HepG2 (cell line): ENCODE measurements around the gene PDE4D. TPM values are rescaled to one million over a fixed set of nuclear protein-coding genes. Genes with fewer than 3 reads are reported as not detected.

Source experiments
- DNMT3B ChIP-seq: conservative IDR thresholded peaks from 2 replicates; pipeline ENCODE4 v1.6.1; 2016; ENCODE audit warnings: missing biosample characterization, control low read depth
- ELF3 ChIP-seq: IDR thresholded peaks from 2 replicates; pipeline ENCODE4 v1.6.1; 2016; ENCODE audit warnings: missing genetic modification reagents, missing compliant biosample characterization
- GTF2F1 ChIP-seq: fragments of 150-350 bp; IDR thresholded peaks from 2 replicates; pipeline ENCODE4 v1.6.1; 2014; ENCODE audit warnings: low read length
- HOXA3 ChIP-seq: sonication (generic); formaldehyde crosslinking; IDR thresholded peaks from 2 replicates; pipeline ENCODE4 v1.5.0; 2020; ENCODE audit warnings: missing genetic modification reagents
- KAT8 ChIP-seq: IDR thresholded peaks from 2 replicates; pipeline ENCODE4 v1.6.1; 2016; ENCODE audit warnings: missing genetic modification reagents, missing compliant biosample characterization
- MXD4 ChIP-seq: IDR thresholded peaks from 2 replicates; pipeline ENCODE4 v1.6.1; 2016; ENCODE audit warnings: mild to moderate bottlenecking, missing biosample characterization, missing genetic modification reagents
- NONO ChIP-seq, 2 experiments: fragments of 450-650 bp in 1 of 2; sonication (generic) in 1 of 2; formaldehyde crosslinking in 1 of 2; IDR thresholded peaks in 1 of 2; conservative IDR thresholded peaks in 1 of 2; 2 replicates each; pipeline versions ENCODE4 v1.6.1 to v1.8.0; 2017 to 2022; ENCODE audit warnings: mild to moderate bottlenecking in 1 of 2, missing genetic modification reagents in 1 of 2, moderate library complexity in 1 of 2
- POLR2AphosphoS5 ChIP-seq: IDR thresholded peaks from 2 replicates; pipeline ENCODE4 v1.6.1; 2012; ENCODE audit warnings: low read depth, low read length
- SNAPC4 ChIP-seq: sonication (generic); formaldehyde crosslinking; IDR thresholded peaks from 2 replicates; pipeline ENCODE4 v1.4.0; 2020; ENCODE audit warnings: mild to moderate bottlenecking, missing genetic modification reagents
- SP2 ChIP-seq: sonication (generic); formaldehyde crosslinking; IDR thresholded peaks from 2 replicates; pipeline ENCODE4 v1.5.1; 2020; ENCODE audit warnings: mild to moderate bottlenecking, missing genetic modification reagents
- SP4 ChIP-seq: sonication (generic); formaldehyde crosslinking; IDR thresholded peaks from 2 replicates; pipeline ENCODE4 v1.8.1; 2023; ENCODE audit warnings: mild to moderate bottlenecking, missing genetic modification reagents
- TBL1XR1 ChIP-seq: fragments of 150-350 bp; IDR thresholded peaks from 2 replicates; pipeline ENCODE4 v1.6.1; 2014; ENCODE audit warnings: borderline replicate concordance, low read length; ENCODE audit not compliant: partially characterized antibody
- TCF12 ChIP-seq, 2 experiments: fragments of 450-650 bp in 1 of 2; sonication (generic) in 1 of 2; formaldehyde crosslinking in 1 of 2; IDR thresholded peaks; 2 replicates each; pipeline versions ENCODE4 v1.6.1 to v1.8.0; 2017 to 2022; ENCODE audit warnings: antibody characterized with exemption in 1 of 2, mild to moderate bottlenecking in 1 of 2, missing genetic modification reagents in 1 of 2, moderate library complexity in 1 of 2
- TFDP2 ChIP-seq: sonication (generic); formaldehyde crosslinking; IDR thresholded peaks from 2 replicates; pipeline ENCODE4 v1.4.0; 2020; ENCODE audit warnings: missing genetic modification reagents
- TFE3 ChIP-seq: IDR thresholded peaks from 2 replicates; pipeline ENCODE4 v1.6.1; 2016
- ZNF124 ChIP-seq: sonication (generic); formaldehyde crosslinking; IDR thresholded peaks from 2 replicates; pipeline ENCODE4 v1.4.0; 2020; ENCODE audit warnings: missing genetic modification reagents
- ZNF224 ChIP-seq: sonication (generic); formaldehyde crosslinking; IDR thresholded peaks from 2 replicates; pipeline ENCODE4 v1.5.0; 2020; ENCODE audit warnings: mild to moderate bottlenecking, missing genetic modification reagents
- ZNF530 ChIP-seq: sonication (generic); formaldehyde crosslinking; IDR thresholded peaks from 2 replicates; pipeline ENCODE4 v1.5.0; 2020; ENCODE audit warnings: low read depth, mild to moderate bottlenecking, missing genetic modification reagents
- ZNF569 ChIP-seq: sonication (generic); formaldehyde crosslinking; IDR thresholded peaks from 2 replicates; pipeline ENCODE4 v1.5.0; 2020; ENCODE audit warnings: mild to moderate bottlenecking, missing genetic modification reagents, moderate library complexity, borderline replicate concordance
- ZNF580 ChIP-seq: IDR thresholded peaks from 2 replicates; pipeline ENCODE4 v1.6.1; 2016; ENCODE audit warnings: low read depth, borderline replicate concordance
- ZNF629 ChIP-seq: sonication (generic); formaldehyde crosslinking; conservative IDR thresholded peaks from 2 replicates; pipeline ENCODE4 v1.5.0; 2020; ENCODE audit warnings: missing genetic modification reagents
- ZNF850 ChIP-seq: sonication (generic); formaldehyde crosslinking; conservative IDR thresholded peaks from 2 replicates; pipeline ENCODE4 v1.9.0; 2021; ENCODE audit warnings: mild to moderate bottlenecking, missing genetic modification reagents
- polyA plus RNA-seq, 8 experiments: library from polyadenylated mRNA; depleted of rRNA in 3 of 8; stranded (reverse) in 7 of 8; unstranded in 1 of 8; fragments of >200 nt; fragmentation: Illumina TruSeq in 4 of 8; extraction: Trizol in 4 of 8; gene quantifications; 2 replicates each; pipeline versions ENCODE4 v1.2.1 to v1.2.3, GENCODE V29; 2011 to 2016; ENCODE audit warnings: low read depth in 4 of 8, missing spikeins in 1 of 8, mixed read lengths in 1 of 8; ENCODE audit not compliant: insufficient read depth in 1 of 8
- total RNA-seq, 5 experiments: library from RNA; depleted of rRNA; stranded (reverse); fragments of >200 nt; fragmentation: Illumina TruSeq; extraction: Trizol; gene quantifications; 2 replicates each; pipeline ENCODE4 v1.2.3, GENCODE V29; 2016; ENCODE audit warnings: low read depth in 1 of 5

PDE4D gene
- total and polyA plus RNA-seq, 2 of the 13 experiments (the other 11 are each of a cell fraction or from before 2014, with no cell fraction given), result 7.0 to 12.2 TPM

GRCh38 chr5:59036274-59036961 is 857.1 kb downstream of the PDE4D start (continued):
- TF ChIP-seq TFDP2 (CRISPR knock-in tag) (0 out of 2 replicates have a peak, but pooled peaks have one; percentile 20), POLR2AphosphoS5 (no peak), ZNF124 (no peak), SP2 (CRISPR knock-in tag) (no peak), NONO (IDR thresholded peaks at IDR 0.05) (no peak), NONO (CRISPR knock-in tag; conservative IDR thresholded peaks at IDR 0.05) (no peak), GTF2F1 (no peak), KAT8 (peak; percentile 22; the same call in 1 of the 2 replicates), SNAPC4 (CRISPR knock-in tag) (no peak), TCF12 (IDR thresholded peaks at IDR 0.05) (no peak), TCF12 (CRISPR knock-in tag; IDR thresholded peaks at IDR 0.05) (no peak), HOXA3 (CRISPR knock-in tag) (no peak), TFE3 (peak; percentile 74; the same call in 1 of the 2 replicates), ZNF224 (no peak), ELF3 (CRISPR knock-in tag) (peak; percentile 62), MXD4 (CRISPR knock-in tag) (no peak), ZNF850 (CRISPR knock-in tag) (no peak), ZNF569 (no peak), TBL1XR1 (peak; percentile 24), ZNF530 (CRISPR knock-in tag) (no peak), ZNF629 (CRISPR knock-in tag) (0 out of 2 replicates have a peak, but pooled peaks have one; percentile 19), DNMT3B (no peak), ZNF580 (CRISPR knock-in tag) (no peak), SP4 (no peak)
